Activated naive CD8-positive, alpha-beta T cell treated with anti-CD3 and anti-CD28 coated beads, Interleukin-2, amount 50 U/mL, for 24 hours (primary cell): ENCODE data around the gene CAMTA1.
"Not testable (repeated sequence)": the region's sequence is repeated elsewhere in the genome, so short reads cannot be mapped to it uniquely, and the experiment has no call there.

ENCODE experiments used
- ATAC-seq: fragments of 150-1000 bp; cut with Tn5 transposase; one replicate; pipeline ENCODE4 v1.10.0; 2021
- DNase-seq: peaks from one replicate; pipeline ENCODE4 v3.0.0; 2021
- H3K27ac Mint-ChIP-seq: one replicate; pipeline ENCODE4 v1.8.0; 2021; ENCODE audit warnings: mild to moderate bottlenecking, mixed read lengths
- H3K27me3 Mint-ChIP-seq: one replicate; pipeline ENCODE4 v1.8.0; 2021; ENCODE audit warnings: mixed read lengths
- H3K36me3 Mint-ChIP-seq: one replicate; pipeline ENCODE4 v1.8.0; 2021; ENCODE audit warnings: low read depth, mixed read lengths
- H3K4me1 Mint-ChIP-seq: one replicate; pipeline ENCODE4 v1.8.0; 2021; ENCODE audit warnings: mixed read lengths
- H3K4me3 Mint-ChIP-seq: one replicate; pipeline ENCODE4 v1.8.0; 2021; ENCODE audit warnings: mild to moderate bottlenecking, moderate library complexity, mixed read lengths
- H3K9me3 Mint-ChIP-seq: one replicate; pipeline ENCODE4 v1.8.0; 2021; ENCODE audit warnings: mixed read lengths

Gene CAMTA1

DNA sequence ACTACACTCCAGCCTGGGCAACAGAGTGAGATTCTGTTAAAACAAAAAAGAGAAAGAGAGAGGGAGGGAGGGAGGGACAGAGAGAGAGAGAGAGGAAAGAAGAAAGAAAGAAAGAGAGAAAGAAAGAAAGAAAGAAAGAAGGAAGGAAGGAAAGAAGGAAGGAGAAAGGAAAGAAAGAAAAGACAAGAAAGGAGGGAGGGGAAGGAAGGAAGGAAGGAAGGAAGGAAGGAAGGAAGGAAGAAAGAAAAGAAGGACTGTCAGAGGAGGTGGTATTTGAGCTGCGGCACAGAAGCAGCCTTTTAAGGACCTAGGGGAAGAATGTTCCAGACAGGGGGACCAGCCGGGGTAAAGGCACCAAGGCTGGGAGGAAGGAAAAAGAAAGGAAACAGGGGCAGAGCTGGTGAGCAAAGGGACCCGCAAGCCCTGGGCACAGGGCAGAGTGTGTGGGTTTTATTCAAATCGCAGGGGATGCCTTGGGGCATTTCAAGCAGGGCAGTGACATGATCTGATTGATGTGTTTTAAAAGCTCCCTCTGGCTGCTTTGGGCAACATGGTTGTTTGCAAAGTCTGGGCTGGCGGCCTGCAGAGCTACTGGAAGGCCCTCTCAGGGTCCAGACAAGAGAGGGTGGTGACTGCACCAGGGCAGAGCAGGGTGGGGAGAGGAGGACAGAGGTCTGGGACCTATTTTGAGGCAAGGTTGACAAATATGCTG, 808.9 kb downstream of the CAMTA1 start:
- Mint-ChIP-seq H3K27me3 (peaks cover 6% of the 10 kb centered on the region), H3K9me3 (no peaks in the 10 kb centered on the region), H3K27ac (no peak overlapping the region), H3K36me3 (no peaks in the 10 kb centered on the region), H3K4me3 (no peak overlapping the region), H3K4me1 (no peaks in the 10 kb centered on the region)
- no peak for DNase-seq
- ATAC-seq: no peak

DNA sequence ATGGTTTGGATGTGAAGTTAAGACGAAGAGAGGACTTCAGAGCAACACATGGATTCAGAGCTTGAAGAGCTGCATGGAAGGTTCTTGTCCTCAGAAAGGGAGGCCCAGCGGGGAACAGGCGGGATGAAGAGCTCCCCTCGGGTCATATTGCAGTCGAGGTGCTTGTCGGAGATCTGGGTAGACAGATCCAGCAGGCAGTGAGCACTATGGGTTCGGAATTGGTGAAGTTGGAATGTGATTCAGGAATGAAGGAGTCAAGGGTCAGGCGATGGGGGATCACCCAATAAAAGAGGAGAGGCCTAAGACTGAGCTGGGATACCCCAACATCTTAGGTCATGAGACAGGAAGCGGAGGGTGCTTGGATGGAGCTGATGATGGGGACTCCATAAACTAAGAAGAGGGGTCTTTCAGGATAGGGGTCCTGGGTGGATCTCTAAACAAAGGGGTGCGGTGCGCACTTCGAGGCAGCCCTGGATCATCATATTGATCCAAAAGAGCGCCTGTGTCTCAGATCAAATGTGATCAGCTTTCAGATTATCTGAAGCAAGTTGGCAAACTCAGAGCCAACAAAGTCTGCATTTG, 809.6 kb downstream of the CAMTA1 start:
- no peak for DNase-seq
- ATAC-seq: no peak

DNA sequence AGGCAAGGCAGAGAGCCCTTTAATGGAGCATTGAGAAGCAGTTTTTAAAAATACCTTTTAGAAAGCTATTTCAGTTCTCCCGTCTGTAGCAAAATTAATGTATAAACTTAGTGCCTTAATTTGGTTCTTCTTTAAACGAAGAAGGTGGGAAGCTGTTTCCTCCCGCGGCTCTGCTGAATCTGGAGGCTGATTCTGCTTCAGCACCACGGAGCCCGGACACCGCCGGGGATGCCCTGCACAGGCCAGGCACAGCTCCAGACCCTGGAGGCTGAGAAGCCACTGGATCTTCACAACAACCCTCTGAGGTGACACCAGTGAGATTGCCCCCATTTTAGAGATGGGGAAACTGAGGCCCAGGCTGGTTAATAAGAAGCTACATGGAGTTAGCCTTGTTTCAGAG, 810.1 kb downstream of the CAMTA1 start:
- Mint-ChIP-seq H3K27ac (no peak overlapping the region), H3K36me3 (no peaks in the 10 kb centered on the region), H3K4me1 (no peaks in the 10 kb centered on the region), H3K9me3 (no peaks in the 10 kb centered on the region), H3K4me3 (no peak overlapping the region), H3K27me3 (peaks cover 6% of the 10 kb centered on the region)
- DNase-seq (no peak), ATAC-seq (no peak)

More for the DNA sequence above, 809.6 kb downstream of the CAMTA1 start:
- Mint-ChIP-seq H3K4me3 (no peak overlapping the region), H3K36me3 (no peaks in the 10 kb centered on the region), H3K27ac (no peak overlapping the region), H3K27me3 (peaks cover 6% of the 10 kb centered on the region), H3K4me1 (no peaks in the 10 kb centered on the region), H3K9me3 (no peaks in the 10 kb centered on the region)

DNA sequence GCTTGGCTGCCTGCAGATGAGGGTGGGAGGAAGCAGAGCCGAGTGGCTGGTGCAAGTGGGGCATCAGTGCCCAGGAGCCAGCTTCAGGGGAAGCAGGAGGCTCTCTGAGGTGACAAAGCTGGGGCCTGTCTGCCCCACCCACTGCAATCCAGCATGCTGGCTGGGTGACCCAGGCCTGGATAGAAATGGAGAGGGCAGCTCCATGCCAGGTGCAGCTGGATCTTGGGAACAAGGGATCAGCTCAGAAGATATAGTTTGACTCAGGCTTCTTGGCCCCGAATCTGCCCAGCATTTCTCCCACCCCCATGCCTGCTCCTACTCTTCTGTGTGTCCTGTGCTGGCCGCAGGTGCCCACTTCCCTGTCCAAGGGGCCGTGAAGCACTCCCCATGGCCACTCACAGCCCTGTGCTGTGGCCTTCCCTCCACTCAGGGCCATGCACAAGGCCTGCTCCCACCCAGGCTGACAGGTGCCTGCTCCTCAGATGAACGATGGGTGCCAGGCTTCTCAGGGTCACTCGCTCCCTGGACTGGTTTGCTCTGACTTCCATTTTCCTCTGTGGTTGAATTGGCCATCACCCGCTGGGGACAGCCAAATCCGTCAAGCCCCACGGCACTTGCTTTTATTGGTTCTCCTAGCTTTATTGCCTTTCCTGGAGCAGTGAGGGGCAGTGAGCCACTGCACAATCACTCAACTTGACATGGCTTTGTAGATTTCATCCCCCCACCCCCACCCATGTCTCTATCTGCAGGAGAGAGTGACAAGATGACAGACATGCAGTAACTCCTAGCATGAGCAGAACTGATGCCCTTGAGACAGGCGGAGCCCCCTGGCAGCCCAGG, 811.1 kb downstream of the CAMTA1 start:
- Mint-ChIP-seq H3K4me3 (no peak overlapping the region), H3K27me3 (peaks cover 6% of the 10 kb centered on the region), H3K27ac (no peak overlapping the region), H3K9me3 (no peaks in the 10 kb centered on the region), H3K36me3 (no peaks in the 10 kb centered on the region), H3K4me1 (no peaks in the 10 kb centered on the region)
- ATAC-seq (no peak), DNase-seq (no peak)

DNA sequence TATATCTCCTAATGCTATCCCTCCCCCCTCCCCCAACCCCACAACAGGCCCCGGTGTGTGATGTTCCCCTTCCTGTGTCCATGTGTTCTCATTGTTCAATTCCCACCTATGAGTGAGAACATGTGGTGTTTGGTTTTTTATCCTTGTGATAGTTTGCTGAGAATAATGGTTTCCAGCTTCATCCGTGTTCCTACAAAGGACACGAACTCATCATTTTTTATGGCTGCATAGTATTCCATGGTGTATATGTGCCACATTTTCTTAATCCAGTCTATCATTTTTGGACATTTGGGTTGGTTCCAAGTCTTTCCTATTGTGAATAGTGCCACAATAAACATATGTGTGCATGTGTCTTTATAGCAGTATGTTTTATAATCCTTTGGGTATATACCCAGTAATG, 812.8 kb downstream of the CAMTA1 start:
- not testable (repeated sequence) for H3K4me3 Mint-ChIP-seq, H3K9me3 Mint-ChIP-seq, ATAC-seq, DNase-seq, H3K27me3 Mint-ChIP-seq, H3K27ac Mint-ChIP-seq, H3K4me1 Mint-ChIP-seq, H3K36me3 Mint-ChIP-seq

DNA sequence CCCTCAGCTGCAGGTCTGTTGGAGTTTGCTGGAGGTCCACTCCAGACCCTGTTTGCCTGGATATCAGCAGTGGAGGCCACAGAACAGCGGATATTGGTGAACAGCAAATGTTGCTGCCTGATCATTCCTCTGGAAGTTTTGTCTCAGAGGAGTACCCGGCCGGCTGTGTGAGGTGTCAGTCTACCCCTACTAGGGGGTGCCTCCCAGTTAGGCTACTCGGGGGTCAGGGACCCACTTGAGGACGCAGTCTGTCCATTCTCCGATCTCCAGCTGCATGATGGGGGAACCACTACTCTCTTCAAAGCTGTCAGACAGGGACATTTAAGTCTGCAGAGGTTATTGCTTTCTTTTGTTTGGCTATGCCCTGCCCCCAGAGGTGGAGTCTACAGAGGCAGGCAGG, 819.7 kb downstream of the CAMTA1 start:
- not testable (repeated sequence) for H3K9me3 Mint-ChIP-seq

DNA sequence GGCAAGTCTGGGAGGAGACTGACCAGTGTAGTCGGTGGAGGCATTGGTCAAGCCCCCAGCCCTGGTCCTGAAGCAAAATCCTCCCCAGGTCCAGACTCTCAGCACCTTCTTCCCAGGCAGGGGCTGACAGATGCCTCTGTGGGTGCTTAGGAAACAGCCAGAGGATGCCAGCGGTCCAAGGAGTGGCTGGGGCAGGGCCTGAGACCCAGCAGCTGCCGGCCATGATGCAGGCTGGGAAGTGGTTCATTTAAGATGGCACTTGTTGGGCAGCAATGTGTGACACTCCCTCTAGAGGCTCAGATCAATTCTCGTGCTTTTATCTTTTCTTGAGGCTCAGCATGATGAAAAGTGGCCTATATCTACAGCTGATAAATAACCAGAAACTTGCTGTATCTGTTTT, 820.8 kb downstream of the CAMTA1 start:
- Mint-ChIP-seq H3K27me3 (peaks cover 20% of the 10 kb centered on the region), H3K4me1 (no peaks in the 10 kb centered on the region), H3K36me3 (no peaks in the 10 kb centered on the region), H3K4me3 (no peak overlapping the region), H3K9me3 (no peaks in the 10 kb centered on the region), H3K27ac (no peak overlapping the region)
- DNase-seq (no peak), ATAC-seq (no peak)

More for the DNA sequence above, 819.7 kb downstream of the CAMTA1 start:
- not testable (repeated sequence) for H3K4me1 Mint-ChIP-seq, H3K27ac Mint-ChIP-seq, ATAC-seq, H3K36me3 Mint-ChIP-seq, H3K4me3 Mint-ChIP-seq, DNase-seq
- H3K27me3 Mint-ChIP-seq: peaks cover 20% of the 10 kb centered on the region

DNA sequence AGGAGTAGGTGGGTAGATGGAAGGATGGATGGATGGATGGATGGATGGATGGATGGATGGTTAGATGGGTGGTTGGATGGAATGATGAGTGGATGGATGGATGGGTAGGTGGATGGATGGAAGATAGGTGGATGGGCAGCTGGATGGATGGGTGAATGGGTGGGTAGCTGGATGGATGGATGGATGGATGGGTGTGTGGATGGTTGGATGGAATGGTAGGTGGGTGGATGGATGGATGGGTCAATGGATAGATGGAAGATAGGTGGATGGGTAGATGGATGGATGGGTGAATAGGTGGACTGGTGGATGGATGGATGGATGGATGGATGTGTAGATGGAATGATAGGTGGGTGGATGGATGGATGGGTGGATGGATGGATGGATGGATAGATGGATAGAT, 821.8 kb downstream of the CAMTA1 start:
- no peak overlapping the region for H3K4me3 Mint-ChIP-seq
- no peaks in the 10 kb centered on the region for H3K4me1 Mint-ChIP-seq
- no peak overlapping the region for H3K27ac Mint-ChIP-seq
- H3K27me3 Mint-ChIP-seq: peaks cover 20% of the 10 kb centered on the region
- no peaks in the 10 kb centered on the region for H3K36me3 Mint-ChIP-seq
- ATAC-seq (no peak), DNase-seq (no peak)
- H3K9me3 Mint-ChIP-seq: no peaks in the 10 kb centered on the region

DNA sequence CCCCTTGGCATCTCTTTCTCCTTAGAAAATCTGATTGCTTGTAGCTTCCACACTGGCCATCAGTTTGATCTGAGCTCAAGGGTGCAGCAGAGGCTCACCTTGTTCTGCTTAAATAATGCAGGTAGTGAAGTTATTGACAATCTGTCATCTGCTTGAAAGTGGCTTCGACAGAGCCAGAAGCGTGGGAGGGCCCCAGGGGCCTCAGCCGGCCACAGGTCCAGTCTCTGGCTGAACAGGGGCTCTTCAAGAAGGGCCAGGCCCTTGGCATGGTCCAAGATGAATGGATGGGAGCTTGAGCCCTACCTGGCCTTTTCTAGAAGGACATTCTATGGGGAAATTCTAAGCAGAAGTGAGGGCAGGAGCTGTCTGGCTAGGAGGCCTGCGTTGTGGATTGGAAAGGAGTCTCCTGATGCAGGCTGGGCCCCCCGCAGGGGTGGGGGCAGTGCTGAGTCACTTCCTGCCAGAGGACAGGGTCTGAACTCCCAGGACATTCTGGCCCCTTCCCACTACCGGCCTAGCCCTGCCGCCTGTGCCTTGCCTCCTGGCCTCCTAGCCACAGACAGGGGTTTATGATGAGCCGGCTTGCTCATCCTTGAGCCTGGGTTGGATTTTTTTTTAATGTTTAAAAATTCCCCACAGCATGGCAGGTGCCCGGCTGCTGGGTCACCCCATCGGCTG, 823.5 kb downstream of the CAMTA1 start:
- no peaks in the 10 kb centered on the region for H3K36me3 Mint-ChIP-seq
- H3K4me1 Mint-ChIP-seq: no peaks in the 10 kb centered on the region
- no peak overlapping the region for H3K4me3 Mint-ChIP-seq
- H3K9me3 Mint-ChIP-seq: no peaks in the 10 kb centered on the region
- no peak overlapping the region for H3K27ac Mint-ChIP-seq
- H3K27me3 Mint-ChIP-seq: peaks cover 23% of the 10 kb centered on the region
- DNase-seq (no peak), ATAC-seq (no peak)

DNA sequence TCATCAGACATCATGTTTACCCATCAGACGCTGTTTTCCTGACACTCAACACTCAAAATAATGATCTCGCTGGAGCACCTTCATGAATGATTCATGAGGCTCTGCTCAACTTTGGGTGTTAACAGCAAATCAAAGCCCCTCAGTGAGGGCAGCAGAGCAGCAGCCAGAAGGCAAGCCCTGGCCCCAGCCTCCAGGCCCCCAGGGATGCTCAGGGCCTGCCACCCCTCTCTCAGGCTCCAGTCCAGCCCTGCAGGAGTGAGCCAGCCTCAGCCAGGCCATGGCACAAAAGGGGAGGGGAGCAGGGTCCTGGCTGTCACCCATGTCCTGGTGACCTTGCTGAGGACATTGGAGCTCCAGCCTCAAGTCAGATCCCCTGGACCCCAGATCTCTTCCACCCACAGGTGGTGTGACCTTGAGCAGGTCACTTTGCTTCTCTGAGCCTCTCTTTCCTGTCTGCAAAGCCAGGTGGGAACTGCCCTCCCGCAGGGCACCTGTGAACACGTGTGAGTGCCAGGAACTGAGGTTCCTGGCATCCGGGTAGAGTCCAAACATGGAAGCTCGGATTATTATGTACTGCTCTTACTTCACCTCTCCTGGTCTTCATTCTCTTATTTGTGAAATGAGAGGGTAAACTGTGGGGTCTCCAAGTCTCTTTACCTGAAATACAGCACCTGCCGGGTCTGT, 824.2 kb downstream of the CAMTA1 start:
- Mint-ChIP-seq H3K36me3 (no peaks in the 10 kb centered on the region), H3K9me3 (no peaks in the 10 kb centered on the region), H3K4me1 (no peaks in the 10 kb centered on the region), H3K4me3 (no peak overlapping the region), H3K27ac (no peak overlapping the region), H3K27me3 (peaks cover 23% of the 10 kb centered on the region)
- DNase-seq (no peak), ATAC-seq (no peak)

DNA sequence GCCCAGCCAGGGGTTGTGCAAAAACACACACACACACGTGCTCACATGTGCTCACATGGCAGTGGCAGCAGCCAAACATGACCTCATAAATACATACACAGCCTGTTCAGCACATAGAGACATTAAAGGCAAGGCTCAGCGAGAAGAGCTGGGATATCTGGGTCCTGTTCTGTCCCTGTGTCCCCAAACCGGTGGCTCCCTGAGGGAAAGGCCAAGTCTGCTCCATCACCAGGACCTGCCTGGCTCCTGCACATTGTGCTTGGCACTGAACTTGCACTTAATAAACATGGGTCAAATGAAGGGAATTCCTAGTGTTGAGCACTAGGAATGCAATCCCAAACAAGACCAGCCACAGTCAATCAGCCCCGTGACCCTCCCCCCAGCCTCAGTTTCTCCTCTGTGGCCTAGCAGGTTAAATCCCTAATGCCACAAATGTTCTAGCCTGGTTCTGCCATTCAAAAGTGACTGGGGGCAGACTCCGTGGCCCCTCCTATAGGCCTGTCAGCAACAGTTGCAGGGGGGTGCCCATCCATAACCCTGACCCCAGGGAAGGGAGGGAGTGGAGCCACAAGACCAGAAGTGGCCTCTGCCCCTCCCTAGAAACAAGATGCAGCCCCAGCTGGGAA, 825.0 kb downstream of the CAMTA1 start:
- peaks cover 19% of the 10 kb centered on the region for H3K27me3 Mint-ChIP-seq
- no peak for ATAC-seq
- H3K4me3 Mint-ChIP-seq: no peak overlapping the region
- H3K27ac Mint-ChIP-seq: no peak overlapping the region
- no peaks in the 10 kb centered on the region for H3K36me3 Mint-ChIP-seq
- H3K4me1 Mint-ChIP-seq: no peaks in the 10 kb centered on the region
- H3K9me3 Mint-ChIP-seq: no peaks in the 10 kb centered on the region
- no peak for DNase-seq

DNA sequence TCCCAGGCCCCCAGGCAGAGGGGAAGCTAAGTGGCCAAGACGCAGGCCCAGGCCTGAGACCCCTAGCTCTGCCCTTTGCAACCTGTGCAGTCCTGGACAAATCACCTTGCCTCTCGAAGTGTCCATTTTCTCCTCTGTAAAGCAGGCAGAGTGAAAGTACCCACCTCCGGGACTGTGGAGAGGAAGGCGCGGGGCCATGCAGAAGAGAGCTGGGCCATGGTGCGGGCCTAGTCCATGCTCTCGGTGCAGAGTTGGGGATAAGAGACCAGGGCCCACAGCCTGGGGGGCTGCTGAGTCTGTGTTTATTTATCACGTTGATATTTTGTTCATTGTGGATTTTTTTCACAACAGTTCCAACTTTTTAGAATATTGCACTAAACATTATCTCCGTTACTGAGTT, 825.7 kb downstream of the CAMTA1 start:
- Mint-ChIP-seq H3K4me3 (no peak overlapping the region), H3K27ac (no peak overlapping the region), H3K36me3 (no peaks in the 10 kb centered on the region), H3K4me1 (no peaks in the 10 kb centered on the region), H3K9me3 (no peaks in the 10 kb centered on the region), H3K27me3 (peaks cover 14% of the 10 kb centered on the region)
- DNase-seq (no peak), ATAC-seq (no peak)

DNA sequence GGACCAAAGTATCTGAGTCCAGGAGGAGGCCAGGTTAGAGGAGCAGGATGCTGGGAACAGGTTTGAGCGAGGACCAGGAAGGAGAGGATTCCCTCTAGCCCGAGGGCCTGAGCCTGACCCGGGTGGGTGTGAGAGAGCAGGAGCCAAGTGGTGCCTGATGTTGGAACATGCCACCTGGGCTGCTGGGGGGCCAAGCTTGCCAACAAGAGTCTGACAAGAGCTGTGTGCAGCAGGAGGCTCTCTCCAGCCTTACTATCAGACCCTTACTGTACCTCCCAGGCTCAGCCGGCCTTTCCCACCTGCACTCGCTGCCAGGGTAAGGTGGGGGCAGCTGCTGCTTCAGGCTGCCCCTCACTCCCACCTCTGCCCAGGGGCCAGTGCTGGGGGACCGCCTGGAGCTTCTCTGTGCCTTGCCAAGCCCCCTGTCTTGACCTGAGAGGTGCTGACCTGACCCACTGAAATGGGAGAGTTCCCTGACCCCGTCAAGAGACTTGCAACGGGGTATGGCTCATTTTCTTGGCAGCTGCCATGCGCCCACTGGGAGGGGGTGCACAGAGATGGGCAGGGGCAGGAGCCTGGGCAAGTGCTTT, 826.3 kb downstream of the CAMTA1 start:
- no peaks in the 10 kb centered on the region for H3K9me3 Mint-ChIP-seq
- ATAC-seq: no peak

More for the DNA sequence above, 826.3 kb downstream of the CAMTA1 start:
- Mint-ChIP-seq H3K4me1 (no peaks in the 10 kb centered on the region), H3K4me3 (no peak overlapping the region), H3K36me3 (no peaks in the 10 kb centered on the region), H3K27ac (no peak overlapping the region), H3K27me3 (peaks cover 14% of the 10 kb centered on the region)
- no peak for DNase-seq
